ENCODE measurements around the gene CMC2.

CMC2 gene

GRCh38 chr16:80981103-80981502, 25.6 kb downstream of the CMC2 start:
- no peak overlapping the region for H3K4me3 ChIP-seq (ENCODE audit: low read depth, low read length)

GRCh38 chr16:80976946-80977345, 29.7 kb downstream of the CMC2 start:
- no peak overlapping the region for H3K4me3 ChIP-seq (ENCODE audit: low read depth, low read length)

- no peak overlapping the region for H3K4me3 ChIP-seq (ENCODE audit: low read depth, low read length)
Observed at GRCh38 chr16:80974649-80975376, 31.9 kb downstream of the CMC2 start.

- no peak overlapping the region for H3K4me3 ChIP-seq (ENCODE audit: low read depth, low read length)
Observed at GRCh38 chr16:80973991-80974390, 32.7 kb downstream of the CMC2 start.

GRCh38 chr16:80972611-80973010, 34.1 kb downstream of the CMC2 start:
- no peak overlapping the region for H3K4me3 ChIP-seq (ENCODE audit: low read depth, low read length)

GRCh38 chr16:80971819-80972218, 34.9 kb downstream of the CMC2 start:
- H3K4me3 ChIP-seq (ENCODE audit: low read depth, low read length) = no peak overlapping the region

- no peak overlapping the region for H3K4me3 ChIP-seq (ENCODE audit: low read depth, low read length)
Observed at GRCh38 chr16:80969114-80969484, 37.6 kb downstream of the CMC2 start.

GRCh38 chr16:80968386-80969113, 38.1 kb downstream of the CMC2 start:
- H3K4me3 ChIP-seq (ENCODE audit: low read depth, low read length) = no peak overlapping the region

- H3K4me3 ChIP-seq (ENCODE audit: low read depth, low read length) = no peak overlapping the region
Observed at GRCh38 chr16:80966617-80967016, 40.1 kb downstream of the CMC2 start.

GRCh38 chr16:80964351-80964750, 42.3 kb downstream of the CMC2 start:
- no peak overlapping the region for H3K4me3 ChIP-seq (ENCODE audit: low read depth, low read length)

GRCh38 chr16:80962879-80963278, 43.8 kb downstream of the CMC2 start:
- H3K4me3 ChIP-seq (ENCODE audit: low read depth, low read length) = no peak overlapping the region

- H3K4me3 ChIP-seq (ENCODE audit: low read depth, low read length) = no peak overlapping the region
Observed at GRCh38 chr16:80958284-80958683, 48.4 kb downstream of the CMC2 start.

GRCh38 chr16:80954985-80955384, 51.7 kb downstream of the CMC2 start:
- H3K4me3 ChIP-seq (ENCODE audit: low read depth, low read length) = no peak overlapping the region

- no peak overlapping the region for H3K4me3 ChIP-seq (ENCODE audit: low read depth, low read length)
Observed at GRCh38 chr16:80948886-80949493, 57.7 kb downstream of the CMC2 start.

- no peak overlapping the region for H3K4me3 ChIP-seq (ENCODE audit: low read depth, low read length)
Observed at GRCh38 chr16:80947708-80948625, 58.7 kb downstream of the CMC2 start.

- no peak overlapping the region for H3K4me3 ChIP-seq (ENCODE audit: low read depth, low read length)
Observed at GRCh38 chr16:80947239-80947638, 59.4 kb downstream of the CMC2 start.

GRCh38 chr16:80946481-80946880, 60.2 kb downstream of the CMC2 start:
- no peak overlapping the region for H3K4me3 ChIP-seq (ENCODE audit: low read depth, low read length)

GRCh38 chr16:80940069-80940856, 66.4 kb downstream of the CMC2 start:
- H3K4me3 ChIP-seq (ENCODE audit: low read depth, low read length) = no peak overlapping the region

GRCh38 chr16:80938879-80939260, 67.8 kb downstream of the CMC2 start:
- no peak overlapping the region for H3K4me3 ChIP-seq (ENCODE audit: low read depth, low read length)

Data from iPS-11a (cell line).